Fibroblast of skin of back (primary cell): ENCODE data around the gene RIMBP2.

ENCODE experiments used
- DNase-seq: peaks from one replicate; pipeline ENCODE4 v3.0.0-alpha.2; 2013

Gene RIMBP2

DNA sequence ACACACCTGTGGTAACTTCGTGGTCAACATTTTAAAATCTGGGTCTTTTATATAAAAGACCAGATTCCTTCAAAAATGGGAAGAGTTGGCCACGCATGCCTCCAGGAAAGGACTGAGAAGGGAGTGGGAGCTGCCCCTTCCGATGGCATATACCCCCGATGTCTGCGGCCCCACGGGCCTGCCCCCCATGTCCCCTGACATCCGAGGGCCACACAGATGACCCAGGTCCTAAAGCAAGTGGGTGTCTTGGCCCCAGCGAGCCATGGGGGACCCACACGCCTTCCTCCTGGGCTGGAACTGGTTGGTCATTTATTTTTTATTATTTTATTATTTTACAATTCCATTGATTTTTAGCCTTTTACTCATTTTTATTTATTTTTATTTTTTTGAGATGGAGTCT, 235.9 kb downstream of the RIMBP2 start:
- no peak for DNase-seq

DNA sequence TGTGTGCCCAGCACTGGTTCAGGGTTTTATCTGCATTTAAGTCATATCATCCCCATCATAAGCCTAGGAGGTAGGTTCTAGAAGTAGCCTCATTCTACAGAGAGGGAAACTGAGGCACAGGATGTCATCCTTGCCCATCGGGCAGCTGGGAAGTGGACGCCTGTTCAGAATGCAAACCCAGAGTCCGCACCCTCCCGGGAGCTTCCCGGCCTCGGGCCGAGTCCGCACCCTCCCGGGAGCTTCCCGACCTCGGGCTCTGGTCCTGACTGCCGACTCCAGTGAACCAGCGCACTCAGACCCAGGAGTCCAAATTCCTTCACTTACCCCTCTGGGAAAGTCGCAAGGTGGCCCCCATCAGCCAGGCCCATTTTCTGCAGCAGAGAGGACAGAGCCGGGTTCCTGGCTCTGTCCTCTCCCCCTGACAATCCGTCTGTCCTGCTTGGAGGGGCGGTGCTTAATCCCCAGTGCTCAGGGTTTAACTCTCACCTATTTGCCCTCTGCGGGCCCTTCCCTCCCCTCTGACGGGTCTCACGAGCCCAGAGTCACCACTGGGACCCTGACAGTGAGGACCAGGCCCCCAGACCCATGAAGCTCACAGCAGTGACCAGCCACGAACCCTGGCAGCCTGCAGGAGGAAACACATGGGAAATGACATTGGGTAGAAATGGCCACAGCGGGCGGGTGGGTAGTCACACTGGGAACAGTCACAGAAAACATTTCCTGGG, 236.5 kb downstream of the RIMBP2 start:
- no peak for DNase-seq

DNA sequence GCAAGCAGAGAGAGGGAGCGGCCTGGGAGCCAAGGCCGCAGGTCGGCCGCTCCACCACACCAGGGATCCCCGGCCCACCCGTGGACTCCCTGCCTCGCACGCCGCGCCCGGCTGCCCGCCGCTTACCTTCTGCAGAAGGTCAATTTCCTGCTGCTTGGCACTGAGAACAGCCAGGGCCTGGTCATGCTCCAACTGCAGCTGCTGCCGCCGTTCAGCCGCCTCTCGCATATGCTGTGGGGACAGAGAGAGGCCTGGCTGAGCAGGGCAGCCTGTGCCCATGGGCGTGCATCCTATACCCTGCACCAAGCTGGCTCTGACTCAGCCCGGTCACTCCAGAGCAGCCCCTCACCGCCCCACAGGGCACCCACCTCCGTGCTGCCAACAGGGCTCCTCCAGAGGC, 237.3 kb downstream of the RIMBP2 start:
- DNase-seq = no peak

DNA sequence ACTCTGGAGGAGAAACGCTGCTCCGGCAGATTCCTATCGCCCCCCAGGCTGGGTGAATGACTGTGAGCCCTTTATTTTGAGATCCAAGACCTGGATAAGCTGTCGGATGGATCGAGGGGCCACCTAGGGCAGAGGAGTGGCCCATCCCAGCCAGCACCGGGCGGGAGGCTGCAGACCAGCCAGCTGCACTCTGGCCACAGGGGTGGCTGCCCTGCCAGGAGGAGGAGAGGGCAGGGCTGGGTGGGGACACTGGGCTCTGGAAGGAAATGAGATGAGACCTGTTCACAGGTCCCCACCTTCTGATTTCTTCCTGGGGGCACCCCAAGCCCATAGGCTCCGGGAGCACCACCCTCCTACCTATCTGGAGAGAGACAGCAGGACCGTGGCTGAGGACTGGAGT, 238.4 kb downstream of the RIMBP2 start:
- no peak for DNase-seq

DNA sequence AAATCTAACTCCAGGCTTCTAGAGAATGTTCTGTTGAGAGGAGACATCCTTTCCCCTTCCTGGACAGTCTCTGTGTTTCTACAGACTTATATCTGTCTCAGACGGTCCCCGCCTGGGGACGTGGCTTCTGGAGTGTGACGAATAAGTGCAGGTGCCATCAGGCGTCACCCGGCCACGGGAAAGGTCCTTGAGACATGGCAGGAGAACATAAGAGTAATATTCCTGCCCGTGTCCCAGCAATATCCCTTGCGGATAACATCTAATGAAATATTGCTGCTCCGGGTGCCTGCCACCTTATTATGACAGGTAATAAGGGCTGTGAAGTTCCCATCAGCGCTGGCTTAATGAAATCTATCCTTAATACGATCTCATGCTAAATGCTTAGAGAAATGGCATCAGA, 238.8 kb downstream of the RIMBP2 start:
- no peak for DNase-seq

DNA sequence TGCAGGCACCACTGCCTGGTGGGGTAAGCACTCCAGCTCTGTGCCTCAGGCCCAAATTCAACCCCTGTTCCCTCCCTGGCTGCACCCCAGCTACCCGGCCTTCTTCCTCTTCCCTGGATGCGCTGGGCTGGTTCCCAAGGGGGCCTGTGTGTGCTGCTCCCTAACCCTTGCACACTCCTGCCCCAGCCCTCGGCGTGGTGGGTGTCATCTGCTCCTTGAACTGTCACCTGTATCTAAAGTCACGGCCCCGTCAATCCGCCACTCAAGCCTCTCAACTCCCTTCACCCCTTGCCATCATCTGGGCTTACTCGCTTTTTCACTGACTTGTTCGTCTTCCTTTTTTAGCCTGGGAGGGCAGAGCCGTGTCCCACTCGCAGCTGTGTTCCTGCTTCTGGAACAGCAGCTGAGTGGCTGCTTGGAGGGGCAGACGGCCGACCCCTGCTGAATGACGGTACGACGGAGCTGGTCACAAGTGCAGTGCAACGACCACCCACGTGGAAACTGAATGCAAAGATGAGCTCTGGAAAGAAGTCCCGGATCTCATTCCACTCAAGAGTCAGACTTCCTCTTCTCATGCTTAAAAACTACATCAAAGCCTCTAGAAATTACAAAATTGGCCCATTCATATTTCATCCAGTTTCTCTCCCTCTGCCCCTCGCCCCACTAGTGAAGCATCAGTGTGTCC, 239.5 kb downstream of the RIMBP2 start:
- DNase-seq = no peak

DNA sequence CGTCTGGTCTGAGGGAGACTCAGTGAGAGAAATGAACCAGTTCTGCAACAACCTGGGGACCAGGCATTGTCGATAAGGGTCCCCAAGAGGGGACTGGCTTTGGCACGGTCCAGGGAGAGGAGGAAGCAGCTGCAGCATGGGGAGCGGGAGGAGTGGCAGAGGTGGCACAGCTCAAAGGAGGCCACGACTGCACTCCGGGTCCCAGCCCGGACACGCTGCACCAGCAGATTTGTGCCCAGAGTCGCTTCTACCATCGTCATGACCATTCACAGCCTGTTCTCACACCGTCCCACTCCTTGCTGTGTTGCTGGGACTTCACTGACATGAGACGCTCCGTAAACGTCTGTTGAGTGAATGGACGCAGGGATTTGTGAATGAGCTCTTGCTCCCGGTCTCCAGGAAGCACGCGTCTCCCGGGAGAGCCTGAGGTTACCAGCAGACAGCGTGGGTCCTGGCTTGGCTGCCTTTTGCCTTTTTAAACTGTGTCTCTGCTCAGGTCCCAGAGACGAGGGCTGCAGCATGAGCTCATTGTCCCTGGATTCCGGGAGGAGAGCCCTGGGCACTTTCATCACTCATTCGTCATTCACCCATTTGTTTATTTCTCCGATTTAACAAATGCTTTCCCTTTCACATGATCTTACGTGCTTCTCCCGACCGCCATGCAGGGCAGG, 241.4 kb downstream of the RIMBP2 start:
- no peak for DNase-seq

DNA sequence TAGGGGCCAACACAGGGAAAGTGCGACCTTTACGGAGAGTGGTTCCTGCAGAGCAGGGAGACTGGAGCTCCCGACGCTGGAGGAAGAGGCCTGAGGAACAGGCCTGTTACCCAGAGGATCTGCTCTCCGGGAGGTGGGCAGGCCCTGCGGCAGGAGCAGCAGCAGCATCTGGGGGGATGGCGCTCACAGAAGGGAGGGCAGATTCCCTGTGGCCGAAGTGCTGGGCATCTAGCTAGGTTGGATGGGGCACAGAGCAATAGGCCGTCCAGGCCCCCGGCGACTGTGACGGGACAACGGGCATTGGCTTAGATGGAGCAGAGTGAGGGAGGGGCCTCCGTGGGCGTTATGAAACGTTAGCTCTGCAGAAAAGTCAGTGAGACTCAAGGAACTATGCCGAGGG, 242.8 kb downstream of the RIMBP2 start:
- no peak for DNase-seq

DNA sequence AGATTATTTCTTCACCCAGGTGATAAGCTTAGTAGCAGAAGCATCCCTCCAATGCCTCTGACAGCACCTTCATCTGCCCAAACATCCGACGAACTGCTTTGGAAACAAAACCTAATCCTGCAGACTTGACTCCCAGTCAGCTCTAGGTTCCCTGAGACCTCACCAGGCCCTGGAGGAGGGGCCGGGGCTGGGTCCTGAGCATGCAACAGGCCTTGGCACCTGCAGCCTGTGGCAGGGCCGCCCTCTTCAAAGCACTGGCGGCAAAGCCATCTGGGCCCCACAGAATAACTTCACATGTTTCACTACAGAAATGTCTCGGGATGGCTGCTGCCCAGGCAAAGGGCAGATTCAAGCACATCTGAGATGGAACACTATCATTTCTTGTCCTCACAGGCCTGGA, 245.1 kb downstream of the RIMBP2 start:
- DNase-seq = no peak

DNA sequence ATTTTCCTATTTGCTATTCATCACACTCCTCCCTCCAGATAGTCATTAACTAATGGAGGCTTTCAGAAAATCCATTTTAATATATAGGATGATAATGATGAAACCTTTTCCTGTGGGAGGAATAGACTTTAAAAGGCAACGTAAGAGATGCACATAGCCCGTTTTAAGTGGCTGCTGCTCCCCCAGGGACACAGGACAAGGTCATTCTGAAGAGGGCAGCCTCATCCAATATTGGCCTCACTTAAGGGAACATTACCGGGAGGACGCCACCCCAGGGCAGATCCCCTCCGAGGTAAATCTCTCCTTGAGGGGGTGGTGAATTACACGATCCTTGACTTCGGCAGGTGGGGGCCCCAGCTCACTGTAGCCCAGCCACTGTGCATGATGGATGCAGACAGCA, 246.5 kb downstream of the RIMBP2 start:
- no peak for DNase-seq

DNA sequence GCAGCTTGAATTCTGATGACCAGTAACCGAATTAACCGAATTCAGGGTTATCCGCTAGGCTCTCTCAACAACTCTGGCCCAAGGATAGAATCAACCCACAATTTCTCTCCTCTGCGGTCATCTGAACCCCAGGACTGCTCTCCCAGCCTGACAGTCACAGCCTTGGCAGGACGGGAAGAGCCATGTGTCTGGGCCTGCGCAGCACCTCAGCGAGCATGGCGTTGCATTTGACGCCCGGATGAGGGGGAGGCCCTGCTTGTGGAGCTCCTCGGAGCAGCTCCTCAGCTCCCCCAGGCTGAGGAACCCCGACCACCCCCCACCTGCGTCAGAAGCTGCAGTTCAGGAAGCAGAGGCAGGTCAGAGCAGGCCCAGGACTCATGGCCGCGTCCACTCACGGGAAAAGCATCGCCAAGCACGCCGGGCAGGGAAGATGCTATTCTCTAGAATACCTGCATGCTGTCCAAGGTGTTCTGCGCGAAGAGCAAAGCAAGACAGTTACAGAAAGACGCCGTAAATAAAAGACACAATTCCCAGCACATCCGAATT, 247.3 kb downstream of the RIMBP2 start:
- no peak for DNase-seq

DNA sequence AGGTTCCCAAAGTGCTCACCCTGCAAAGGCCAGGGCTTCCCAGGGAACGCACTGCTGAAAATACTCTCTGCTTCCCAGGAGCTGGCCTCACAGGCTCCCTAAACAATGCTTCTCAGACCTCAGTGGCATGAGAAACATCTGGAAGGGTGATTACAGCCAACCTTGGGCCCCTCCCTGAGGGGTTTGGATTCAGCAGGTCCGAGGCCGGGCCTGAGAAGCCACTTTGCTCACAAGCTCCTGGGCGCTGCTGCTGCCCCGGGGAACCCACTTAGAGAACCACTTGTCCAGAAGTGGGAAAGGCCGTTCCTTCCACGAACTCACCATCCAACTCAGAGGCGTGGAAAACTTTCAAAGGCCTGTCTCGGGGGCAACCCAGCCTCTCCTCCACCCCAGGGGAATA, 247.9 kb downstream of the RIMBP2 start:
- DNase-seq = no peak

DNA sequence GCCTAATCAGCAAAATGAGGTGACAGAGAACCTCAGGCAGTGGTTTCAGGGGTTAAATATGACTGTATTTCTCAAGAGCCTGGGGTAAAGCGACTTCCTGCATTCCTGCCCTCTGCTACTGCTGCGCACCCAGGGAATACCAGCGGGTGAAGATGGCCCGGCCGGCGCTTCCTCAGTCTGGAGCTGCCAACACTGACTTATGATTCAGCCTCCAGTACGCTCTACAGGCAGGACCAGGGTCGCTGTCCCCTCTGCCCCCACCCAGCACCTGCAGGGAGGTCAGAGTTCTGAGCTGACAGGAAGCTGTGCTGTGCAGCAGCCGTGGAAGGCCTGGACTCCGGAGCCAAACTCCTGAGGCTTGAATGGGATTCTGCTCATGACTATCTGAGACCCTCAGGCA, 250.5 kb downstream of the RIMBP2 start:
- DNase-seq = no peak

DNA sequence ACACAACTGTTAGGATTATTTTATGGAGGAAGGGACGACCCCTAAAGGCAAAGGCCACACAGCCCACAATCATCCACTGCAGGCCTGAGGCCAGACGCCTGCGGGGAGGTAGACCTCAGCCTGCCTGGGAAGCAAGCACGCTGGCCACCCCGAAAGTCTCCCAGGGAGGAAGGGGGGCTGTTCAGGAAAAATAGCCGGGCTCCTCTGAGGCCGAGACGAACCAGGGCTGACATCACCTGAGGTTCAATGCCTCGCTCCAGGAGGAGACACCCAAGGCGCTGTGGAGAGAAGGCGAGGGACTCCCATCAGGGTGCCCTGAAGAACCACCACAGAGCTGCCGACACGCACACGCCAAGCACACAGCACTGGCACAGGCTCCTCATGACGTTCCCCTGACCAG, 251.1 kb downstream of the RIMBP2 start:
- DNase-seq = no peak

DNA sequence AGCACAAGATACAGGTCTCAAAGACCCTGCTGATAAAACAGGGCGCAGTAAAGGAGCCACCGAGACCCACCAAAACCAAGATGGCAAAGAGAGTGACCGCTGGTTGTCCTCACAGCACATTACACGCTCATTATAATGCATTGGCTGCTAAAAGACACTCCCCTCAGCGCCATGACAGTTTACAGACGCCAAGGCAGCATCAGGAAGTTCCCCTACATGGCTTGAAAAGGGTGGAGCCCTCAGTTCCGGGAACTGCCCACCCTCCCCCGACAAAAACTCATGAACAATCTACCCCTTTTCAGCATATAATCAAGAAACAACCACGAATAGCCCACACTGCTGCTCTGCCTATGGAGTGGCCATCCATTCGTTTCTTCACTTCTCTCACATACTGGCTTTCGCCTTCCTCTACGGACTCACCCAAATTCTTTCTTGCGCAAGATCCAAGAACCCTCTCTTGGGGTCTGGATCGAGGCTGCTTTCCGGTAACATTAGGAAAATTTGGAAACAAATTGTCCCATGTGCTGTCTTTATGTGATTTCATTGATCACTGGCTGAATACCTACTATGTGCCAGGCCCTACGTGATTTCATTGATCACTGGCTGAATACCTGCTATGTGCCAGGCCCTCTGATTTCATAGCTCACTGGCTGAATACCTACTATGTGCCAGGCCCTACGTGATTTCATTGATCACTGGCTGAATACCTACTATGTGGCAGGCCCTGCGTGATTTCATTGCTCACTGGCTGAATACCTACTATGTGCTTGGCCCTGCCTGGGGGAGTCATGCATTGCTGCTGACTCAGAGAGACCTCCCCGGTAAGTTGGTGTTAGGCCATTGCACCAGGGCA, 252.1 kb downstream of the RIMBP2 start:
- DNase-seq = no peak

DNA sequence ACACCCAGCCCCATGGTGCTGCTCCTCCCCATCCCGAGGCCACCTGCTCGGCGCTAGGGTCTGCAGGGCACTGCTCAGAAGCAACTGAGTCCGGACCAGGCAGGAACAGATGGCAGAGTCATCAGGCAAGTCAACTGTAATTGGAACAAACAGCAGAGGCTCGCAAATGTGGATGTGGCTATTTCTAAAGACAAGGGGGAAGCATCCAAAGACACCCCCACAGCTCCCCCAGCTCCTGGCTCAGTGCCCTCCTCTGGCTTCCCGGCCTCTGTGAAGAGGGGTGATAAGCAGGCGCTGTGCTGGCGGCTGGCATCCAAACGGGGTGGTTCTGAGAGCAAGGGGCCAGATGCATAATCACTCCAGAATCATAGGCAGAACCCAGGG, 252.8 kb downstream of the RIMBP2 start:
- no peak for DNase-seq

DNA sequence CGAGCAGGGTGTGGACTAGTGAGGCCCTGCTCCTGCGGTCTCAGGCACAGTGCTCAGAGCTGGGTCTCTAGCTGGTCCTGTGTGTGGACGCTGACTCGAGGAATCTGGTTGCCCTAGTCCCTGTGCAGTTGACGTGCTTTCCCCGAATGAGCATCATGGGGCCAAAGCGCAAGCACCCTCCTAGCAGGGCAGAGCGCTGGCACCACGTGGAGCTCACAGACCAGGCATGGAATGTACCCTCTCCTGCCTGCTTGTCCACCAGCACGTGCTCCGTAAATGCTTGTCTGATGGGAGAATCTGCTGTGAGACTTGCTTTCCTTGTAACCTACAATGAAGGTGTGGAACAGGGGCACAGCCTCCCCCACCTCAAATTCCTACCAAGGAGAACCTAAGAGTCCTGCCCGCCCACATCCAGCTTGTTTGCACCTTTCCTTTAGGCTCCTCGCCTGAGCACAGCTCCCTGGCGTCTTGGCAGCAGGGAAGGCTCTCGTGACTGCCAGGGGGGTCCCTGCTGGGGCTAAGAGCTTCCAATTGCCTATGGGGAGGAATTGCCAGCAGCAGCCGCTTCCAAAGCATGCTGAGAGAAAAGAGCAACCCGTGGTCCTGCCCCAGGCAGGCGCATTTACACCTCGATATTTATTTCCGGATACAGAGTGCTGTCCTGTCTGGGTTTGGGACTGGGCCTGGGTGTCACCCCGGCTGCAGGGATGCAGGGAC, 253.4 kb downstream of the RIMBP2 start:
- DNase-seq = no peak

DNA sequence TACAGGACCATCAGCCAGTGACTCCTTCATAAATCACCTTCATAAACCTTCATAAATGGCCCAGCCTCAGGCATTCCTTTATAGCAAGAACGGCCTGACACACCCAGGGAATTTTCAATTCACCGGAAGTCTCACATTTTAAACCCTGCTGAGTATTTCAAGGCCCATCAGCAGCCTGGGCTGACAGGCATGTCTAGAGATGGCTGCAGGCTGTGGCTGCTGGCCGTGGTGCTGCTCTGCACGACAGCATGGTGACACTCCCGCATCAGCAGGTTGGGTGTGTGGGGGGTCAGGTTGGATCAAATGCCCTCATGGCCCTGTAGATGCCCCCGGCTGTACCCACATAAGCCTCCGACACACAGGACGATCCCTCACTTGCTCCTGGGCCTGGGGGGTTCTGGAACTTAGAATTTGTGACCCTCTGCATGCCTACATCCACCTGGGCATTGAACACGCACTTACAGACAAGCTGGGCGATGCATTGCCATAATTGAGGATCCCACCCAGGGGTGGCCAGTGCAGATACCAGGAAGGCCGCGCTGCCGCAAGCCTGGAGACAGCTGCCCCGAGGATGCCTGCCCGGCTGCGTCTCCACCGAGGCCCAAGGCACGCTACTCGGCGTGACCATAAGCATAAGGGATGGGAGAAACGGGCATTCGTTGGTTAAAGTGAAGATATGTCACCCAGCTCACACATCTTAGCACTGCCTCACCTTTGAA, 254.1 kb downstream of the RIMBP2 start:
- no peak for DNase-seq

DNA sequence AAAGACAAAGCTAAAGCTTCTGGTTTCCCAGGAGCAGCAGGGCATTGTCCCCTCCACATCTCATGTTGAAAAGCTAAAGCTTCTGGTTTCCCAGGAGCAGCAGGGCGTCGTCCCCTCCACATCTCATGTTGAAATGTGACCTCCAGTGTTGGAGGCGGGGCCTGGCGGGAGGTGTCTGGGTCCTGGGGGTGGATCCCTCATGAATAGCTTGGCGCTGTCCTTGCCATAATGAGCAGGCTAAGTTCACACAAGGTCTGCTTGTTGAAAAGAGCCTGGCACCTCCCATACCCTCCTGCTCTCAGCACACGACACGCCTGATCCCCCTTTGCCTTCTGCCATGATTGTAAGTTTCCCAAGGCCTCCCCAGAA, 254.7 kb downstream of the RIMBP2 start:
- no peak for DNase-seq

DNA sequence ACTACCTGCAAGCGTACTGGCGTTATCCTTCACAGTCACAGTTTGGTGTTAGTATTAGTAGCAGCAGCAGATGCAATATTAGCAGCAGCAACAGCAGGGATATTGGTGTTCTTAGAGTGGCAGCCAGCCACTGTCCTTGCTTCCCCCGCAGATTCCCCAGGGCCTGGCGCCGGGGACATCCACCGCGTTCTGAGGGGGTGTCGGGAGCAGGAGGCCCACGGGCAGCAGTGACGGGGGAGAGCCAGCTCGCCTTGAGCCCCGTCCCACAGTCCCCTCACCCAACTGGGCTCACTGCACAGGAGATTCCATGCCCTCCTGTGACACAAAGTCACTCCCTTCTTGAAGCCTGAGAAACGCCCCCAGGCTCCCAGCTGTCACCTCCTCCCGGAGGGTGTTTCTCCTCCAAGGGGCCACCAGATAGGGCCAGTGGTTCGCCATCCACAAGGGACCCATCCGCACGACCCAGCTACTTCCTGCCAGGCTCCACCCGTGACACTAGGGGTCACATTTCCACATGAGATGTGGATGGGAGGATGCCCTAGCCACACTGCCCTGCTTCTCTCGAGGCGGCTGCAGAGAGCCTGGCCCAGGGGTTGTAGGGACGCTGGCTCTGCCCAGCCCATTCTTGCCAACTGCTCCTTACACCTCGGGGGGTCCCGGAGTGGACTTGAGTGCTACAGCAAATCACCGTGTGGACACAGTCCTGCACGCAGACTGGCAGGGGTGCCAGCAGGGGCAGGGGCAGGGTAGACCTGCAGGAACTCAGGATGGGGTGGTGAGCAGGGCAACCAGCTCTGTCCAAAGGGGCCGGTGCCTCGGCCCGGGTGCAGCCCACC, 255.3 kb downstream of the RIMBP2 start:
- no peak for DNase-seq

DNA sequence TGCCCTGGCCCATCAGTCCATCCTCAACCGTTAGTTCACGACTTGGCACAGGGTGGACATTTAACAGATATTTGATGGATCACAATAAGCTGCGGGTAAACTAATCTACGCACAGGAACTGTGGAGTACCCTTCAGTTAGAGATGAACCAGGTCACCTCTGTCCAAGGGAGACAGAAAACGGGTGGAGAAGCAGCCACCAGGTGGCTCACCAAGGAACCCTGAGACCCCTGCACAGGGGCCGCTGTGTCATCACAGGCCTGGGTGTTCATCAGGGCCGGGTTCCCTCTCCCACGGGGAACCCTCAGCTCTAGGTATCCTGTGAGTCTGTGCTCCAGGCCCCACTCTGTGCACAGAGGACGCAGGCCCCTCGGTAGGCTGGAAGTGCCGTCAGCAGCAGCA, 256.2 kb downstream of the RIMBP2 start:
- no peak for DNase-seq
